ENCODE results near the gene PRMT2. TPM values are rescaled to one million over a fixed set of nuclear protein-coding genes. Genes with fewer than 3 reads are reported as not detected.

The PRMT2 gene
- total and polyA plus RNA-seq, 3 experiments from 2014 or later = 69.8 to 287 (median 71.6) TPM

- Mint-ChIP-seq H3K36me3 (peaks cover 8 to 39% (median 17%) of the 10 kb centered on the region in 3 donors), H3K27me3 (peaks cover 1 to 4% of the 10 kb centered on the region in 2 donors), H3K4me3 (peak overlapping the region; percentile 93 to 98 (median 95)), H3K9me3 (no peaks in the 10 kb centered on the region), H3K4me1 (peaks cover 63 to 82% (median 80%) of the 10 kb centered on the region in 3 donors), H3K27ac (peak overlapping the region; percentile 81 to 100 (median 98))
- Histone ChIP-seq H3K4me3 (ENCODE audit: low read length) (peak overlapping the region; percentile 87), H3K27ac (ENCODE audit: low read depth, low read length) (peak overlapping the region; percentile 95), H3K36me3 (ENCODE audit: insufficient read depth, low read length) (peaks cover 6% of the 10 kb centered on the region), H3K9me3 (ENCODE audit: low read length) (no peaks in the 10 kb centered on the region), H3K4me1 (ENCODE audit: insufficient read depth, low read length) (peaks cover 73% of the 10 kb centered on the region), H3K27me3 (ENCODE audit: insufficient read depth, low read length, poor library complexity, severe bottlenecking) (no peaks in the 10 kb centered on the region)
- CTCF ChIA-PET = interaction anchor here (0.9 to 4.1 kb wide), 10 partner anchors 9 to 178 kb away, joined by 3 to 17 read pairs (median 4); no protein-coding TSS in a partner anchor
- no peak for DNase-seq
- POLR2A ChIA-PET = interaction anchor here (0.6 to 4.2 kb wide), 9 partner anchors 14 to 310 kb away, joined by 3 to 24 read pairs (median 3); partner anchors contain the start of gene DIP2A
Measured at GRCh38 chr21:46636181-46636512, 673 bp downstream of the PRMT2 start.

- H3K9me3 ChIP-seq (ENCODE audit: low read length) = no peaks in the 10 kb centered on the region
- Mint-ChIP-seq H3K27me3 (peaks cover 0 to 1% of the 10 kb centered on the region in 2 donors), H3K27ac (peak overlapping the region; percentile 81 to 100 (median 98)), H3K4me1 (peaks cover 66 to 87% (median 85%) of the 10 kb centered on the region in 3 donors), H3K36me3 (peaks cover 8 to 45% (median 19%) of the 10 kb centered on the region in 3 donors), H3K4me3 (peak overlapping the region; percentile 93 to 98 (median 95)), H3K9me3 (no peaks in the 10 kb centered on the region)
- peaks cover 8% of the 10 kb centered on the region for H3K36me3 ChIP-seq (ENCODE audit: insufficient read depth, low read length)
- ChIA-PET POLR2A (interaction anchor here (0.6 to 4.2 kb wide), 7 partner anchors 15 to 213 kb away, joined by 3 to 24 read pairs (median 9); partner anchors contain the start of gene DIP2A), CTCF (interaction anchor here (1.3 to 4.1 kb wide), 6 partner anchors 16 to 179 kb away, joined by 3 to 17 read pairs (median 4); no protein-coding TSS in a partner anchor)
- peaks cover 73% of the 10 kb centered on the region for H3K4me1 ChIP-seq (ENCODE audit: insufficient read depth, low read length)
- H3K4me3 ChIP-seq (ENCODE audit: low read length) = peak overlapping the region; percentile 87
- no peaks in the 10 kb centered on the region for H3K27me3 ChIP-seq (ENCODE audit: insufficient read depth, low read length, poor library complexity, severe bottlenecking)
- DNase-seq = peak in 1 of 5 donors; percentile 66
- H3K27ac ChIP-seq (ENCODE audit: low read depth, low read length) = peak overlapping the region; percentile 95
Measured at GRCh38 chr21:46636550-46637285, 1.2 kb downstream of the PRMT2 start.

- no peaks in the 10 kb centered on the region for H3K9me3 Mint-ChIP-seq
- Histone ChIP-seq H3K4me3 (ENCODE audit: low read length) (peak overlapping the region; percentile 44), H3K36me3 (ENCODE audit: insufficient read depth, low read length) (peaks cover 8% of the 10 kb centered on the region), H3K4me1 (ENCODE audit: insufficient read depth, low read length) (peaks cover 61% of the 10 kb centered on the region), H3K9me3 (ENCODE audit: low read length) (no peaks in the 10 kb centered on the region), H3K27me3 (ENCODE audit: insufficient read depth, low read length, poor library complexity, severe bottlenecking) (no peaks in the 10 kb centered on the region), H3K27ac (ENCODE audit: low read depth, low read length) (peak overlapping the region; percentile 39)
- peaks cover 0 to 1% of the 10 kb centered on the region in 2 donors for H3K27me3 Mint-ChIP-seq
- DNase-seq = peak in 1 of 5 donors; percentile 32
- peak overlapping the region; percentile 39 to 93 (median 71) for H3K27ac Mint-ChIP-seq
- ChIA-PET CTCF (interaction anchor here (1.8 to 4.1 kb wide), 3 partner anchors 86 to 106 kb away, joined by 5 to 17 read pairs (median 12); no protein-coding TSS in a partner anchor), POLR2A (no interaction called here)
- peak overlapping the region; percentile 73 to 98 (median 94) for H3K4me3 Mint-ChIP-seq
- H3K4me1 Mint-ChIP-seq = peaks cover 64 to 84% (median 81%) of the 10 kb centered on the region in 3 donors
- H3K36me3 Mint-ChIP-seq = peaks cover 8 to 57% (median 21%) of the 10 kb centered on the region in 3 donors
Measured at GRCh38 chr21:46637952-46638746, 2.7 kb downstream of the PRMT2 start.

- no peak overlapping the region for H3K4me3 ChIP-seq (ENCODE audit: low read length)
Measured at GRCh38 chr21:46639489-46640386, 4.3 kb downstream of the PRMT2 start.

GRCh38 chr21:46641656-46642055, 6.2 kb downstream of the PRMT2 start:
- Mint-ChIP-seq H3K4me1 (peaks cover 52 to 72% (median 63%) of the 10 kb centered on the region in 3 donors), H3K27me3 (no peaks in the 10 kb centered on the region), H3K27ac (peak overlapping the region in 6 of 8 donors; percentile 59 to 87 (median 78)), H3K4me3 (peak overlapping the region in 3 of 7 donors; percentile 2 to 65 (median 23)), H3K36me3 (peaks cover 21 to 83% (median 29%) of the 10 kb centered on the region in 3 donors), H3K9me3 (no peaks in the 10 kb centered on the region)
- CTCF ChIA-PET = no interaction called here
- Histone ChIP-seq H3K4me1 (ENCODE audit: insufficient read depth, low read length) (peaks cover 36% of the 10 kb centered on the region), H3K27me3 (ENCODE audit: insufficient read depth, low read length, poor library complexity, severe bottlenecking) (no peaks in the 10 kb centered on the region), H3K27ac (ENCODE audit: low read depth, low read length) (no peak overlapping the region), H3K9me3 (ENCODE audit: low read length) (no peaks in the 10 kb centered on the region), H3K36me3 (ENCODE audit: insufficient read depth, low read length) (peaks cover 38% of the 10 kb centered on the region), H3K4me3 (ENCODE audit: low read length) (no peak overlapping the region)
- DNase-seq = no peak
- POLR2A ChIA-PET = no interaction called here

More at GRCh38 chr21:46639489-46640386, 4.3 kb downstream of the PRMT2 start:
- Mint-ChIP-seq H3K36me3 (peaks cover 8 to 73% (median 22%) of the 10 kb centered on the region in 3 donors), H3K4me3 (peak overlapping the region; percentile 62 to 98 (median 93)), H3K27ac (peak overlapping the region; percentile 70 to 89 (median 80)), H3K9me3 (no peaks in the 10 kb centered on the region), H3K27me3 (no peaks in the 10 kb centered on the region), H3K4me1 (peaks cover 53 to 69% (median 65%) of the 10 kb centered on the region in 3 donors)
- ChIA-PET CTCF (interaction anchor here (0.8 to 1.9 kb wide), 7 partner anchors 18 to 139 kb away, joined by 3 to 12 read pairs (median 3); no protein-coding TSS in a partner anchor), POLR2A (interaction anchor here (1.0 kb wide), 1 partner anchor 88 kb away, joined by 4 read pairs; no protein-coding TSS in a partner anchor)
- peaks cover 21% of the 10 kb centered on the region for H3K36me3 ChIP-seq (ENCODE audit: insufficient read depth, low read length)
- H3K9me3 ChIP-seq (ENCODE audit: low read length) = no peaks in the 10 kb centered on the region
- H3K4me1 ChIP-seq (ENCODE audit: insufficient read depth, low read length) = peaks cover 45% of the 10 kb centered on the region
- DNase-seq = peak in 2 of 5 donors; percentile 30 to 56
- no peak overlapping the region for H3K27ac ChIP-seq (ENCODE audit: low read depth, low read length)
- no peaks in the 10 kb centered on the region for H3K27me3 ChIP-seq (ENCODE audit: insufficient read depth, low read length, poor library complexity, severe bottlenecking)

GRCh38 chr21:46643379-46644177, 8.1 kb downstream of the PRMT2 start:
- Histone ChIP-seq H3K4me1 (ENCODE audit: insufficient read depth, low read length) (peaks cover 20% of the 10 kb centered on the region), H3K9me3 (ENCODE audit: low read length) (no peaks in the 10 kb centered on the region), H3K27me3 (ENCODE audit: insufficient read depth, low read length, poor library complexity, severe bottlenecking) (no peaks in the 10 kb centered on the region), H3K27ac (ENCODE audit: low read depth, low read length) (no peak overlapping the region), H3K36me3 (ENCODE audit: insufficient read depth, low read length) (peaks cover 50% of the 10 kb centered on the region), H3K4me3 (ENCODE audit: low read length) (no peak overlapping the region)
- POLR2A ChIA-PET = interaction anchor here (0.6 to 1.0 kb wide), 2 partner anchors 12 to 186 kb away, joined by 4 read pairs; no protein-coding TSS in a partner anchor
- peak overlapping the region in 3 of 8 donors; percentile 11 to 81 (median 41) for H3K27ac Mint-ChIP-seq
- no peak for DNase-seq
- no peaks in the 10 kb centered on the region for H3K27me3 Mint-ChIP-seq
- CTCF ChIA-PET = interaction anchor here (1.3 kb wide), 1 partner anchor 318 kb away, joined by 3 read pairs; a partner anchor contains a TSS
- H3K9me3 Mint-ChIP-seq = no peaks in the 10 kb centered on the region
- H3K36me3 Mint-ChIP-seq = peaks cover 31 to 87% (median 33%) of the 10 kb centered on the region in 3 donors
- peaks cover 51 to 68% (median 55%) of the 10 kb centered on the region in 3 donors for H3K4me1 Mint-ChIP-seq
- H3K4me3 Mint-ChIP-seq = peak overlapping the region in 1 of 7 donors; percentile 32
